HepG2 (cell line): Measurements from ENCODE around the gene ATP1A1. TPM values are rescaled to one million over a fixed set of nuclear protein-coding genes. Genes with fewer than 3 reads are reported as not detected.

Source experiments
- ATAC-seq: fragments of 200-7000 bp; cut with Tn5 transposase; 3 replicates; pipeline ENCODE4 v1.9.1; 2020; ENCODE audit warnings: mild to moderate bottlenecking, moderate library complexity
- BruUV-seq: library from RNA; stranded (reverse); fragments of 400-500 nt; replicated peaks from 2 replicates; lab custom pipeline; 2021; lab: Mats Ljungman, UMichigan
- CTCF ChIA-PET: fragments of 300-600 bp; formaldehyde crosslinking; extraction: SDS; loops from one replicate; lab custom pipeline; 2021; ENCODE audit warnings: low total read pairs, inconsistent platforms, low intra/inter-chr PET ratio; lab: Yijun Ruan, JAX
- POLR2A ChIA-PET: fragments of 350-600 bp; sonication (Branson Sonifier 250); formaldehyde crosslinking; loops from one replicate; lab custom pipeline; 2020; ENCODE audit warnings: antibody characterized with exemption, inconsistent platforms; lab: Yijun Ruan, JAX
- DNase-seq: peaks from one replicate; pipeline ENCODE4 v3.0.0-alpha.2; 2015; ENCODE audit warnings: low spot score
- FAIRE-seq: peaks from 3 replicates; lab custom pipeline; 2011; peaks lifted over from hg19 to GRCh38; lab: Jason Lieb, UNC
- H2AFZ ChIP-seq: one replicate; pipeline ENCODE4 v1.6.1; 2011; ENCODE audit warnings: low read length, inconsistent platforms
- H3K27ac ChIP-seq: fragments of 300-600 bp; 3 replicates; pipeline ENCODE4 v1.8.0; 2011; ENCODE audit warnings: mixed run types, mild to moderate bottlenecking, mixed read lengths, low read length, inconsistent platforms; ENCODE audit not compliant: insufficient read depth; ENCODE audit errors: extremely low read length
- H3K27me3 ChIP-seq, 2 experiments: fragments of 200-600 bp in 1 of 2; 2 replicates in 1 of 2; 3 replicates in 1 of 2; pipeline versions ENCODE4 v1.6.0 to v1.8.0; 2011; ENCODE audit warnings: low read length in 2 of 2, mild to moderate bottlenecking in 2 of 2, moderate library complexity in 2 of 2, inconsistent platforms in 1 of 2; ENCODE audit not compliant: insufficient read depth in 2 of 2, control insufficient read depth in 1 of 2
- H3K36me3 ChIP-seq, 2 experiments: fragments of 200-600 bp in 1 of 2; replicated peaks in 1 of 2; 2 replicates in 1 of 2; 3 replicates in 1 of 2; pipeline versions ENCODE4 v1.5.1 to v1.8.0; 2011; ENCODE audit warnings: low read length in 2 of 2, inconsistent platforms in 1 of 2; ENCODE audit not compliant: insufficient read depth in 2 of 2, control insufficient read depth in 1 of 2
- H3K4me1 ChIP-seq: 2 replicates; pipeline ENCODE4 v1.5.1; 2012; ENCODE audit warnings: low read length, inconsistent platforms; ENCODE audit not compliant: insufficient read depth
- H3K4me2 ChIP-seq: 2 replicates; pipeline ENCODE4 v1.6.0; 2011; ENCODE audit warnings: low read depth, low read length, inconsistent platforms
- H3K4me3 ChIP-seq, 3 experiments: fragments of 200-600 bp in 1 of 3; sonication (generic), shearing (Covaris generic) in 1 of 3; replicated peaks in 1 of 3; 2 replicates each; pipeline ENCODE4 v1.5.1; 2011 to 2016; ENCODE audit warnings: low read length in 3 of 3, inconsistent platforms in 2 of 3, low read depth in 2 of 3, mild to moderate bottlenecking in 2 of 3, control low read depth in 1 of 3, mixed read lengths in 1 of 3; ENCODE audit not compliant: insufficient read depth in 1 of 3
- H3K79me2 ChIP-seq: one replicate; pipeline ENCODE4 v1.6.1; 2011; ENCODE audit warnings: low read length, inconsistent platforms; ENCODE audit not compliant: insufficient read depth
- H3K9ac ChIP-seq: 2 replicates; pipeline ENCODE4 v1.6.0; 2011; ENCODE audit warnings: mild to moderate bottlenecking, low read depth, low read length, inconsistent platforms; ENCODE audit not compliant: insufficient read depth
- H3K9me3 ChIP-seq: 2 replicates; pipeline ENCODE4 v1.5.1; 2012; ENCODE audit warnings: mild to moderate bottlenecking, low read length
- H4K20me1 ChIP-seq: 2 replicates; pipeline ENCODE4 v1.6.0; 2011; ENCODE audit warnings: inconsistent platforms, mild to moderate bottlenecking, low read length, moderate library complexity; ENCODE audit not compliant: insufficient read depth
- EHMT2 ChIP-seq: fragments of 200-600 bp; sonication (generic); IDR thresholded peaks from 2 replicates; pipeline ENCODE4 v1.7.0; 2017; ENCODE audit warnings: antibody characterized with exemption, low read depth, low read length, borderline replicate concordance
- IKZF5 ChIP-seq: IDR thresholded peaks from 2 replicates; pipeline ENCODE4 v1.6.1; 2018; ENCODE audit warnings: missing genetic modification reagents, mild to moderate bottlenecking, missing compliant biosample characterization
- MIER2 ChIP-seq: IDR thresholded peaks from 2 replicates; pipeline ENCODE4 v1.6.1; 2016; ENCODE audit warnings: missing biosample characterization, missing genetic modification reagents
- ZFP36L1 ChIP-seq: sonication (generic); formaldehyde crosslinking; IDR thresholded peaks from 2 replicates; pipeline ENCODE4 v1.8.0; 2022; ENCODE audit warnings: mild to moderate bottlenecking, missing genetic modification reagents, moderate library complexity
- ZNF430 ChIP-seq: sonication (generic); formaldehyde crosslinking; IDR thresholded peaks from 2 replicates; pipeline ENCODE4 v1.9.0; 2021; ENCODE audit warnings: mild to moderate bottlenecking, missing genetic modification reagents
- WGBS: methylation state at CpG from one replicate; pipeline ENCODE4 v1.1.6; 2017; ENCODE audit warnings: low lambda C conversion rate; 5-methylcytosine and 5-hydroxymethylcytosine counted together
- in situ Hi-C: cut with HindIII; loops from 2 replicates; pipeline ENCODE4 v1.10.0; 2017; ENCODE audit warnings: low pct_unique_long_range_greater_than_20kb; ENCODE audit not compliant: extremely low pct_ligation_motif_present
- intact Hi-C: fragments of 100-400 bp; cut with micrococcal nuclease; formaldehyde crosslinking; loops from one replicate; pipeline ENCODE4 v1.10.0; 2022; ENCODE audit not compliant: unreplicated experiment
- polyA plus RNA-seq, 8 experiments: library from polyadenylated mRNA; depleted of rRNA in 3 of 8; stranded (reverse) in 7 of 8; unstranded in 1 of 8; fragments of >200 nt; fragmentation: Illumina TruSeq in 4 of 8; extraction: Trizol in 4 of 8; gene quantifications; 2 replicates each; pipeline versions ENCODE4 v1.2.1 to v1.2.3, GENCODE V29; 2011 to 2016; ENCODE audit warnings: low read depth in 4 of 8, missing spikeins in 1 of 8, mixed read lengths in 1 of 8; ENCODE audit not compliant: insufficient read depth in 1 of 8
- total RNA-seq, 5 experiments: library from RNA; depleted of rRNA; stranded (reverse); fragments of >200 nt; fragmentation: Illumina TruSeq; extraction: Trizol; gene quantifications; 2 replicates each; pipeline ENCODE4 v1.2.3, GENCODE V29; 2016; ENCODE audit warnings: low read depth in 1 of 5
- TF ChIP-seq, protein P1 (sequence below): sonication (generic); formaldehyde crosslinking; IDR thresholded peaks from 2 replicates; pipeline ENCODE4 v1.4.0; 2020; ENCODE audit warnings: mild to moderate bottlenecking, low read depth, missing genetic modification reagents

ATP1A1 gene
- total and polyA plus RNA-seq, 2 of the 13 experiments (the other 11 are each of a cell fraction or from before 2014, with no cell fraction given) = 280 to 705 TPM

- no peak overlapping the region for H3K9ac ChIP-seq
- peaks cover 60% of the 10 kb centered on the region for H3K4me1 ChIP-seq
- H3K36me3 ChIP-seq = no peaks in the 10 kb centered on the region
- FAIRE-seq = no peak
- H2AFZ ChIP-seq = no peak overlapping the region
- no peak for ATAC-seq
- ChIA-PET CTCF (no interaction called here), POLR2A (interaction anchor here (0.6 to 4.5 kb wide), 2 partner anchors 14 to 33 kb away, joined by 3 to 32 read pairs; no protein-coding TSS in a partner anchor)
- BruUV-seq = no TSS peak
- H3K4me3 ChIP-seq = no peak overlapping the region
- DNase-seq = no peak
- TF ChIP-seq ZFP36L1 (CRISPR knock-in tag) = no peak
- no peak for TF ChIP-seq ZNF430 (CRISPR knock-in tag)
- no peak for TF ChIP-seq EHMT2
- intact Hi-C loops = loop anchor here (2.0 kb wide), 1 partner anchor 15 kb away; no protein-coding TSS in a partner anchor
- no peaks in the 10 kb centered on the region for H4K20me1 ChIP-seq
- no peaks in the 10 kb centered on the region for H3K79me2 ChIP-seq
- no peak overlapping the region for H3K27ac ChIP-seq
- H3K9me3 ChIP-seq = no peaks in the 10 kb centered on the region
- in situ Hi-C loops = no loop called here
- no peaks in the 10 kb centered on the region for H3K27me3 ChIP-seq
- H3K4me2 ChIP-seq = no peak overlapping the region
Measured at GRCh38 chr1:116451702-116452101, 78.7 kb downstream of the ATP1A1 start.

DNA sequence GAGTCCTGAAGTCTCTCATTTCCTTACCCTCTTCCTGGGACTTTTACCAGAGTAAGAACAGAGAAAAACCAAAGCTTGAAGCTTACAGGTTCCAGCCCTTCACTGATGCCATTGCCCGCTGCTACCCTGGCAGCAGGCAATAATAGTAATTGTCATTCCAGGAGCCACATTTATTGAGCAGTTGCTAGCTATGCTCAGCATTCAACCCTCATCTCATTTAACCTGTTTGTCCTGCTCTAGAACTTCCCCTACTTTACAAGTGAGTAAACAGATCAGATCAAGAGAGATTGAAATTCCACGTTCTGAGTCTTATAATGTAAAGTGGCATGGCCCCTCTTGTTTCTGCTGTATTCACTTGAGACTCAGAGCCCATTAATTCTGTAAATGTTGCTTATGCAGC lies 80.4 kb downstream of the ATP1A1 start:
- no peaks in the 10 kb centered on the region for H3K79me2 ChIP-seq
- in situ Hi-C loops (no loop called here), intact Hi-C loops (loop anchor here (2.0 kb wide), 1 partner anchor 13 kb away; no protein-coding TSS in a partner anchor)
- H3K9me3 ChIP-seq = no peaks in the 10 kb centered on the region
- H3K9ac ChIP-seq = no peak overlapping the region
- H3K4me3 ChIP-seq = no peak overlapping the region
- WGBS = 64% methylated on average over 2 of the region's 2 CpGs
- no peaks in the 10 kb centered on the region for H3K36me3 ChIP-seq
- BruUV-seq = no TSS peak
- H3K4me1 ChIP-seq = peaks cover 56% of the 10 kb centered on the region
- 0 out of 2 replicates have a peak, but pooled peaks have one; percentile 7 for TF ChIP-seq IKZF5 (CRISPR knock-in tag)
- TF ChIP-seq, protein P1, sequence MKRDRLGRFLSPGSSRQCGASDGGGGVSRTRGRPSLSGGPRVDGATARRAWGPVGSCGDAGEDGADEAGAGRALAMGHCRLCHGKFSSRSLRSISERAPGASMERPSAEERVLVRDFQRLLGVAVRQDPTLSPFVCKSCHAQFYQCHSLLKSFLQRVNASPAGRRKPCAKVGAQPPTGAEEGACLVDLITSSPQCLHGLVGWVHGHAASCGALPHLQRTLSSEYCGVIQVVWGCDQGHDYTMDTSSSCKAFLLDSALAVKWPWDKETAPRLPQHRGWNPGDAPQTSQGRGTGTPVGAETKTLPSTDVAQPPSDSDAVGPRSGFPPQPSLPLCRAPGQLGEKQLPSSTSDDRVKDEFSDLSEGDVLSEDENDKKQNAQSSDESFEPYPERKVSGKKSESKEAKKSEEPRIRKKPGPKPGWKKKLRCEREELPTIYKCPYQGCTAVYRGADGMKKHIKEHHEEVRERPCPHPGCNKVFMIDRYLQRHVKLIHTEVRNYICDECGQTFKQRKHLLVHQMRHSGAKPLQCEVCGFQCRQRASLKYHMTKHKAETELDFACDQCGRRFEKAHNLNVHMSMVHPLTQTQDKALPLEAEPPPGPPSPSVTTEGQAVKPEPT = no peak
- no peak for TF ChIP-seq MIER2
- no peak overlapping the region for H3K27ac ChIP-seq
- no peak for DNase-seq
- FAIRE-seq = no peak
- peak overlapping the region; percentile 38; the same call in 1 of the 2 replicates for H3K4me2 ChIP-seq
- ATAC-seq = no peak
- no peaks in the 10 kb centered on the region for H4K20me1 ChIP-seq
- ChIA-PET CTCF (no interaction called here), POLR2A (interaction anchor here (0.8 to 4.5 kb wide), 4 partner anchors 12 to 38 kb away, joined by 3 to 32 read pairs (median 10); no protein-coding TSS in a partner anchor)
- H3K27me3 ChIP-seq = no peaks in the 10 kb centered on the region
- no peak overlapping the region for H2AFZ ChIP-seq
